Measurements from ENCODE around the gene ADGRD2. TPM values are rescaled to one million over a fixed set of nuclear protein-coding genes. Genes with fewer than 3 reads are reported as not detected.

Gene ADGRD2
- total and polyA plus RNA-seq, 2 of the 13 experiments (the other 11 are each of a cell fraction or from before 2014, with no cell fraction given), result not detected

GRCh38 chr9:124511891-124512805 is 61.9 kb downstream of the ADGRD2 start (continued):
- TF ChIP-seq, protein P1, sequence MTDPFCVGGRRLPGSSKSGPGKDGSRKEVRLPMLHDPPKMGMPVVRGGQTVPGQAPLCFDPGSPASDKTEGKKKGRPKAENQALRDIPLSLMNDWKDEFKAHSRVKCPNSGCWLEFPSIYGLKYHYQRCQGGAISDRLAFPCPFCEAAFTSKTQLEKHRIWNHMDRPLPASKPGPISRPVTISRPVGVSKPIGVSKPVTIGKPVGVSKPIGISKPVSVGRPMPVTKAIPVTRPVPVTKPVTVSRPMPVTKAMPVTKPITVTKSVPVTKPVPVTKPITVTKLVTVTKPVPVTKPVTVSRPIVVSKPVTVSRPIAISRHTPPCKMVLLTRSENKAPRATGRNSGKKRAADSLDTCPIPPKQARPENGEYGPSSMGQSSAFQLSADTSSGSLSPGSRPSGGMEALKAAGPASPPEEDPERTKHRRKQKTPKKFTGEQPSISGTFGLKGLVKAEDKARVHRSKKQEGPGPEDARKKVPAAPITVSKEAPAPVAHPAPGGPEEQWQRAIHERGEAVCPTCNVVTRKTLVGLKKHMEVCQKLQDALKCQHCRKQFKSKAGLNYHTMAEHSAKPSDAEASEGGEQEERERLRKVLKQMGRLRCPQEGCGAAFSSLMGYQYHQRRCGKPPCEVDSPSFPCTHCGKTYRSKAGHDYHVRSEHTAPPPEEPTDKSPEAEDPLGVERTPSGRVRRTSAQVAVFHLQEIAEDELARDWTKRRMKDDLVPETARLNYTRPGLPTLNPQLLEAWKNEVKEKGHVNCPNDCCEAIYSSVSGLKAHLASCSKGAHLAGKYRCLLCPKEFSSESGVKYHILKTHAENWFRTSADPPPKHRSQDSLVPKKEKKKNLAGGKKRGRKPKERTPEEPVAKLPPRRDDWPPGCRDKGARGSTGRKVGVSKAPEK (CRISPR knock-in tag; IDR thresholded peaks at IDR 0.05; ENCODE audit: borderline replicate concordance), result 0 out of 2 replicates have a peak, but pooled peaks have one; percentile 41
- TF ChIP-seq REL (CRISPR knock-in tag; conservative IDR thresholded peaks at IDR 0.05) (no peak), GATA4 (IDR thresholded peaks at IDR 0.05; ENCODE audit: borderline replicate concordance, low read depth) (peak; percentile 17; the same call in 1 of the 2 replicates), HOXA9 (CRISPR knock-in tag; IDR thresholded peaks at IDR 0.05; ENCODE audit: borderline replicate concordance) (no peak), ZNF557 (CRISPR knock-in tag; IDR thresholded peaks at IDR 0.05) (0 out of 2 replicates have a peak, but pooled peaks have one; percentile 50), EEA1 (CRISPR knock-in tag; IDR thresholded peaks at IDR 0.05; ENCODE audit: borderline replicate concordance) (0 out of 2 replicates have a peak, but pooled peaks have one; percentile 30), ERF (CRISPR knock-in tag; IDR thresholded peaks at IDR 0.05) (peak; percentile 58; the same call in 1 of the 2 replicates), ZFP36L2 (CRISPR knock-in tag; IDR thresholded peaks at IDR 0.05) (no peak), MAFF (IDR thresholded peaks at IDR 0.05; ENCODE audit: low read depth, low read length) (no peak), ZNF281 (CRISPR knock-in tag; IDR thresholded peaks at IDR 0.05; ENCODE audit: borderline replicate concordance) (peak; percentile 72)
- TF ChIP-seq, protein P2, sequence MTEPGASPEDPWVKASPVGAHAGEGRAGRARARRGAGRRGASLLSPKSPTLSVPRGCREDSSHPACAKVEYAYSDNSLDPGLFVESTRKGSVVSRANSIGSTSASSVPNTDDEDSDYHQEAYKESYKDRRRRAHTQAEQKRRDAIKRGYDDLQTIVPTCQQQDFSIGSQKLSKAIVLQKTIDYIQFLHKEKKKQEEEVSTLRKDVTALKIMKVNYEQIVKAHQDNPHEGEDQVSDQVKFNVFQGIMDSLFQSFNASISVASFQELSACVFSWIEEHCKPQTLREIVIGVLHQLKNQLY (CRISPR knock-in tag; IDR thresholded peaks at IDR 0.05), result peak; percentile 29; the same call in 1 of the 2 replicates
- TF ChIP-seq, protein P3, sequence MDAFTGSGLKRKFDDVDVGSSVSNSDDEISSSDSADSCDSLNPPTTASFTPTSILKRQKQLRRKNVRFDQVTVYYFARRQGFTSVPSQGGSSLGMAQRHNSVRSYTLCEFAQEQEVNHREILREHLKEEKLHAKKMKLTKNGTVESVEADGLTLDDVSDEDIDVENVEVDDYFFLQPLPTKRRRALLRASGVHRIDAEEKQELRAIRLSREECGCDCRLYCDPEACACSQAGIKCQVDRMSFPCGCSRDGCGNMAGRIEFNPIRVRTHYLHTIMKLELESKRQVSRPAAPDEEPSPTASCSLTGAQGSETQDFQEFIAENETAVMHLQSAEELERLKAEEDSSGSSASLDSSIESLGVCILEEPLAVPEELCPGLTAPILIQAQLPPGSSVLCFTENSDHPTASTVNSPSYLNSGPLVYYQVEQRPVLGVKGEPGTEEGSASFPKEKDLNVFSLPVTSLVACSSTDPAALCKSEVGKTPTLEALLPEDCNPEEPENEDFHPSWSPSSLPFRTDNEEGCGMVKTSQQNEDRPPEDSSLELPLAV (CRISPR knock-in tag; conservative IDR thresholded peaks at IDR 0.05; ENCODE audit: low read depth), result no peak
- TF ChIP-seq, protein P4, sequence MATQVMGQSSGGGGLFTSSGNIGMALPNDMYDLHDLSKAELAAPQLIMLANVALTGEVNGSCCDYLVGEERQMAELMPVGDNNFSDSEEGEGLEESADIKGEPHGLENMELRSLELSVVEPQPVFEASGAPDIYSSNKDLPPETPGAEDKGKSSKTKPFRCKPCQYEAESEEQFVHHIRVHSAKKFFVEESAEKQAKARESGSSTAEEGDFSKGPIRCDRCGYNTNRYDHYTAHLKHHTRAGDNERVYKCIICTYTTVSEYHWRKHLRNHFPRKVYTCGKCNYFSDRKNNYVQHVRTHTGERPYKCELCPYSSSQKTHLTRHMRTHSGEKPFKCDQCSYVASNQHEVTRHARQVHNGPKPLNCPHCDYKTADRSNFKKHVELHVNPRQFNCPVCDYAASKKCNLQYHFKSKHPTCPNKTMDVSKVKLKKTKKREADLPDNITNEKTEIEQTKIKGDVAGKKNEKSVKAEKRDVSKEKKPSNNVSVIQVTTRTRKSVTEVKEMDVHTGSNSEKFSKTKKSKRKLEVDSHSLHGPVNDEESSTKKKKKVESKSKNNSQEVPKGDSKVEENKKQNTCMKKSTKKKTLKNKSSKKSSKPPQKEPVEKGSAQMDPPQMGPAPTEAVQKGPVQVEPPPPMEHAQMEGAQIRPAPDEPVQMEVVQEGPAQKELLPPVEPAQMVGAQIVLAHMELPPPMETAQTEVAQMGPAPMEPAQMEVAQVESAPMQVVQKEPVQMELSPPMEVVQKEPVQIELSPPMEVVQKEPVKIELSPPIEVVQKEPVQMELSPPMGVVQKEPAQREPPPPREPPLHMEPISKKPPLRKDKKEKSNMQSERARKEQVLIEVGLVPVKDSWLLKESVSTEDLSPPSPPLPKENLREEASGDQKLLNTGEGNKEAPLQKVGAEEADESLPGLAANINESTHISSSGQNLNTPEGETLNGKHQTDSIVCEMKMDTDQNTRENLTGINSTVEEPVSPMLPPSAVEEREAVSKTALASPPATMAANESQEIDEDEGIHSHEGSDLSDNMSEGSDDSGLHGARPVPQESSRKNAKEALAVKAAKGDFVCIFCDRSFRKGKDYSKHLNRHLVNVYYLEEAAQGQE (IDR thresholded peaks at IDR 0.05; ENCODE audit: borderline replicate concordance in 1 of 2, low read depth in 1 of 2, low read length in 2 of 2), result no peak
- TF ChIP-seq, protein P5, sequence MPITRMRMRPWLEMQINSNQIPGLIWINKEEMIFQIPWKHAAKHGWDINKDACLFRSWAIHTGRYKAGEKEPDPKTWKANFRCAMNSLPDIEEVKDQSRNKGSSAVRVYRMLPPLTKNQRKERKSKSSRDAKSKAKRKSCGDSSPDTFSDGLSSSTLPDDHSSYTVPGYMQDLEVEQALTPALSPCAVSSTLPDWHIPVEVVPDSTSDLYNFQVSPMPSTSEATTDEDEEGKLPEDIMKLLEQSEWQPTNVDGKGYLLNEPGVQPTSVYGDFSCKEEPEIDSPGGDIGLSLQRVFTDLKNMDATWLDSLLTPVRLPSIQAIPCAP (CRISPR knock-in tag; IDR thresholded peaks at IDR 0.05; ENCODE audit: low read depth), result no peak

Data from HepG2 (cell line).